HG03432 (cell line): Measurements from ENCODE around the gene CNTNAP2.
A peak's percentile ranks its signal among the peaks of the same experiment; 100 is the strongest.

Source experiments
- ATAC-seq: cut with Tn5 transposase; IDR thresholded peaks from one replicate; pipeline ENCODE4 v1.9.1; 2021; ENCODE audit warnings: mild to moderate bottlenecking, moderate library complexity; ENCODE audit not compliant: unreplicated experiment

The CNTNAP2 gene

GRCh38 chr7:148211740-148212151, 2095.1 kb downstream of the CNTNAP2 start:
- no peak for ATAC-seq

GRCh38 chr7:148212731-148213130, 2096.1 kb downstream of the CNTNAP2 start:
- no peak for ATAC-seq

- ATAC-seq, result no peak
Measured at GRCh38 chr7:148214101-148214500, 2097.5 kb downstream of the CNTNAP2 start.

- peak; percentile 68 for ATAC-seq
Measured at GRCh38 chr7:148218603-148219002, 2102.0 kb downstream of the CNTNAP2 start.

- no peak for ATAC-seq
Measured at GRCh38 chr7:148222721-148223120, 2106.1 kb downstream of the CNTNAP2 start.

- ATAC-seq, result no peak
Measured at GRCh38 chr7:148223160-148223559, 2106.6 kb downstream of the CNTNAP2 start.

- ATAC-seq, result no peak
Measured at GRCh38 chr7:148223738-148224137, 2107.1 kb downstream of the CNTNAP2 start.

GRCh38 chr7:148230296-148230695, 2113.7 kb downstream of the CNTNAP2 start:
- no peak for ATAC-seq

- no peak for ATAC-seq
Measured at GRCh38 chr7:148230883-148231282, 2114.3 kb downstream of the CNTNAP2 start.

- ATAC-seq, result no peak
Measured at GRCh38 chr7:148232784-148233183, 2116.2 kb downstream of the CNTNAP2 start.

- ATAC-seq, result no peak
Measured at GRCh38 chr7:148234715-148235114, 2118.1 kb downstream of the CNTNAP2 start.

- no peak for ATAC-seq
Measured at GRCh38 chr7:148238761-148239325, 2122.2 kb downstream of the CNTNAP2 start.

- ATAC-seq, result peak; percentile 16
Measured at GRCh38 chr7:148241700-148242293, 2125.2 kb downstream of the CNTNAP2 start.

- ATAC-seq, result peak; percentile 92
Measured at GRCh38 chr7:148242294-148242821, 2125.8 kb downstream of the CNTNAP2 start.

GRCh38 chr7:148245381-148245780, 2128.8 kb downstream of the CNTNAP2 start:
- ATAC-seq, result no peak

- ATAC-seq, result peak; percentile 79
Measured at GRCh38 chr7:148253629-148254028, 2137.0 kb downstream of the CNTNAP2 start.

- no peak for ATAC-seq
Measured at GRCh38 chr7:148255333-148255732, 2138.7 kb downstream of the CNTNAP2 start.

GRCh38 chr7:148256433-148256832, 2139.8 kb downstream of the CNTNAP2 start:
- ATAC-seq, result no peak

- no peak for ATAC-seq
Measured at GRCh38 chr7:148260599-148260998, 2144.0 kb downstream of the CNTNAP2 start.

GRCh38 chr7:148261523-148261922, 2144.9 kb downstream of the CNTNAP2 start:
- no peak for ATAC-seq

GRCh38 chr7:148261996-148262688, 2145.5 kb downstream of the CNTNAP2 start:
- no peak for ATAC-seq

- peak; percentile 73 for ATAC-seq
Measured at GRCh38 chr7:148262721-148263229, 2146.2 kb downstream of the CNTNAP2 start.
